Kidney (tissue), 14 donors: ENCODE measurements around the gene DNM3. TPM values are rescaled to one million over a fixed set of nuclear protein-coding genes. Genes with fewer than 3 reads are reported as not detected.

Source experiments
- DNase-seq, 5 donors: peaks; one replicate each; pipeline ENCODE4 v3.0.0-alpha.2; 2013 to 2020
- FAIRE-seq: peaks from 2 replicates; lab custom pipeline; 2012; peaks lifted over from hg19 to GRCh38; lab: Jason Lieb, UNC
- H3K27ac ChIP-seq, 2 donors: one replicate each; pipeline ENCODE4 v1.7.0; 2013; ENCODE audit warnings: low read depth in 2 of 2, low read length in 2 of 2, inconsistent platforms in 1 of 2
- H3K27me3 ChIP-seq: one replicate; pipeline ENCODE4 v1.7.1; 2013; ENCODE audit warnings: low read length, inconsistent platforms; ENCODE audit not compliant: control insufficient read depth, insufficient read depth
- H3K36me3 ChIP-seq, 3 donors: one replicate each; pipeline versions ENCODE4 v1.7.0 to v1.7.1; 2013; ENCODE audit warnings: low read length in 3 of 3, control low read depth in 1 of 3, inconsistent platforms in 1 of 3; ENCODE audit not compliant: insufficient read depth in 3 of 3, control insufficient read depth in 2 of 3
- H3K4me1 ChIP-seq, 3 donors: one replicate each; pipeline versions ENCODE4 v1.7.0 to v1.7.1; 2013; ENCODE audit warnings: low read length in 3 of 3, inconsistent platforms in 1 of 3, low read depth in 1 of 3; ENCODE audit not compliant: control insufficient read depth in 2 of 3, insufficient read depth in 2 of 3
- H3K4me3 ChIP-seq, 3 donors: one replicate each; pipeline versions ENCODE4 v1.7.0 to v1.8.1; 2013; ENCODE audit warnings: low read length in 3 of 3, control low read depth in 1 of 3, inconsistent platforms in 1 of 3
- H3K9ac ChIP-seq, 3 donors: one replicate each; pipeline versions ENCODE4 v1.7.0 to v1.7.1; 2013; ENCODE audit warnings: low read length in 3 of 3, control low read depth in 1 of 3, inconsistent platforms in 1 of 3
- H3K9me3 ChIP-seq, 3 donors: one replicate each; pipeline versions ENCODE4 v1.7.0 to v1.7.1; 2013; ENCODE audit warnings: low read length in 3 of 3, control low read depth in 1 of 3, inconsistent platforms in 1 of 3; ENCODE audit not compliant: control insufficient read depth in 2 of 3, insufficient read depth in 1 of 3
- CTCF ChIP-seq: IDR thresholded peaks from 3 replicates; pipeline ENCODE4 v1.5.1; 2012; ENCODE audit warnings: mild to moderate bottlenecking, moderate library complexity, borderline replicate concordance; ENCODE audit not compliant: insufficient read depth; ENCODE audit errors: extremely low read depth
- intact Hi-C: fragments of 100-400 bp; cut with DNase I; formaldehyde crosslinking; loops from one replicate; pipeline ENCODE4 v1.11.1; 2022
- polyA plus RNA-seq: library from polyadenylated mRNA; stranded (reverse); fragments of 350-450 nt; fragmentation: Illumina TruSeq; extraction: RNeasy Lipid Tissue Mini Kit (QIAGEN cat#74804); gene quantifications from one replicate; pipeline ENCODE4 v1.2.3, GENCODE V29; 2014; ENCODE audit warnings: low read depth, low replicate concordance; ENCODE audit not compliant: insufficient read depth
- total RNA-seq: library from RNA; stranded (reverse); fragmentation: NEBNext Ultra II Directional; extraction: Animal tissue kit (Norgen Biotek cat#: 25700); gene quantifications from one replicate; pipeline ENCODE4 v1.2.1, GENCODE V29; 2021
- donor health status: control.
- donor health status: control.
- donor health status: control.
- donor health status: control.
- donor health status: control.
- donor health status: DM: yes; HTN: yes; CAD: no.
- donor health status: Normal renal cell carcinoma (clear cell type).

The DNM3 gene
- total and polyA plus RNA-seq, 2 donors from 2014 or later: 5.9 to 19.1 TPM

DNA sequence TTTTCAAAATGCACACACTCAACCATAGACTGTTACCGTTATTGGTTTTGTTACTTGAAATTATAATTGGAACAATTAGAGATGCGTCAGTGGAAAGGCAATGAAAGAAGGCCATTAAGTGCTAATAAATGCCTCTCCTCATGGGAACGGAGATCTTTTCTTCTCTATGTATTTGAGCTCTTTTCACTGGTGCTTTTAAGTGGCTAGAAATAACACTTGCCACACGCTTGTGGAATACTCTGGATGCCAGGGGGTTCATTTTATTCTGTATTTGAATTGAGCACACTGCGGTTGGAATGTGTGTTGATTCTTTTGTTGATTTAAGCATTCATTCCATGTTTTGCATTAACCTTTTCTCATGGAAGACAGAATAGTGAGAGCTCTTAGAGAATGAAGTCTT lies 68.4 kb downstream of the DNM3 start:
- no peak for DNase-seq
- no peak overlapping the region for H3K27ac ChIP-seq
- FAIRE-seq: no peak

GRCh38 chr1:171910786-171911185 lies 69.5 kb downstream of the DNM3 start:
- Histone ChIP-seq H3K9ac (no peak overlapping the region), H3K9me3 (no peaks in the 10 kb centered on the region), H3K36me3 (no peaks in the 10 kb centered on the region), H3K4me3 (no peak overlapping the region), H3K27ac (no peak overlapping the region), H3K4me1 (peaks cover 0 to 3% (median 0%) of the 10 kb centered on the region in 3 donors), H3K27me3 (no peaks in the 10 kb centered on the region)
- intact Hi-C loops: no loop called here
- DNase-seq (no peak), FAIRE-seq (no peak)
- no peak for TF ChIP-seq CTCF

More for the DNA sequence above, 68.4 kb downstream of the DNM3 start:
- Histone ChIP-seq H3K4me3 (no peak overlapping the region), H3K36me3 (no peaks in the 10 kb centered on the region), H3K9me3 (no peaks in the 10 kb centered on the region), H3K9ac (no peak overlapping the region), H3K27me3 (no peaks in the 10 kb centered on the region), H3K4me1 (peaks cover 0 to 3% (median 0%) of the 10 kb centered on the region in 3 donors)
- intact Hi-C loops: no loop called here
- TF ChIP-seq CTCF: no peak

GRCh38 chr1:171911506-171911905 lies 70.2 kb downstream of the DNM3 start:
- H3K4me3 ChIP-seq: no peak overlapping the region
- no peaks in the 10 kb centered on the region for H3K36me3 ChIP-seq
- H3K9me3 ChIP-seq: no peaks in the 10 kb centered on the region
- peaks cover 0 to 3% (median 0%) of the 10 kb centered on the region in 3 donors for H3K4me1 ChIP-seq
- H3K27ac ChIP-seq: no peak overlapping the region
- DNase-seq: peak in 2 of 5 donors; percentile 16 to 31
- no peak for TF ChIP-seq CTCF
- H3K9ac ChIP-seq: no peak overlapping the region
- intact Hi-C loops: no loop called here
- no peaks in the 10 kb centered on the region for H3K27me3 ChIP-seq
- no peak for FAIRE-seq
